DND-41 (cell line): ENCODE results near the gene BRAT1.

Source experiments
- EZH2 ChIP-seq: IDR thresholded peaks from 3 replicates; pipeline ENCODE4 v1.6.1; 2012; ENCODE audit warnings: borderline replicate concordance, low read depth, mild to moderate bottlenecking, moderate library complexity, low read length, inconsistent platforms; ENCODE audit not compliant: severe bottlenecking
- TF ChIP-seq, protein P1 (sequence below): IDR thresholded peaks from 2 replicates; pipeline ENCODE4 v1.5.1; 2012; ENCODE audit warnings: borderline replicate concordance, low read length, moderate library complexity, mild to moderate bottlenecking; ENCODE audit not compliant: poor library complexity, severe bottlenecking; ENCODE audit errors: extremely low read depth

GRCh38 chr7:2601065-2601464 lies 45.7 kb upstream of the BRAT1 start:
- no peak for TF ChIP-seq EZH2
- TF ChIP-seq, protein P1, sequence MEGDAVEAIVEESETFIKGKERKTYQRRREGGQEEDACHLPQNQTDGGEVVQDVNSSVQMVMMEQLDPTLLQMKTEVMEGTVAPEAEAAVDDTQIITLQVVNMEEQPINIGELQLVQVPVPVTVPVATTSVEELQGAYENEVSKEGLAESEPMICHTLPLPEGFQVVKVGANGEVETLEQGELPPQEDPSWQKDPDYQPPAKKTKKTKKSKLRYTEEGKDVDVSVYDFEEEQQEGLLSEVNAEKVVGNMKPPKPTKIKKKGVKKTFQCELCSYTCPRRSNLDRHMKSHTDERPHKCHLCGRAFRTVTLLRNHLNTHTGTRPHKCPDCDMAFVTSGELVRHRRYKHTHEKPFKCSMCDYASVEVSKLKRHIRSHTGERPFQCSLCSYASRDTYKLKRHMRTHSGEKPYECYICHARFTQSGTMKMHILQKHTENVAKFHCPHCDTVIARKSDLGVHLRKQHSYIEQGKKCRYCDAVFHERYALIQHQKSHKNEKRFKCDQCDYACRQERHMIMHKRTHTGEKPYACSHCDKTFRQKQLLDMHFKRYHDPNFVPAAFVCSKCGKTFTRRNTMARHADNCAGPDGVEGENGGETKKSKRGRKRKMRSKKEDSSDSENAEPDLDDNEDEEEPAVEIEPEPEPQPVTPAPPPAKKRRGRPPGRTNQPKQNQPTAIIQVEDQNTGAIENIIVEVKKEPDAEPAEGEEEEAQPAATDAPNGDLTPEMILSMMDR = no peak
